ENCODE measurements around the gene DOK4.

- TF ChIP-seq POLR2A (IDR thresholded peaks at IDR 0.05), result no peak
- no peak for TF ChIP-seq CTCF (IDR thresholded peaks at IDR 0.05)
Measured at GRCh38 chr16:57483725-57484514, 2.4 kb downstream of the DOK4 start.

All from heart left ventricle (tissue), 13 donors.